GM12874 (cell line): Measurements from ENCODE around the gene GPR142.

ENCODE experiments used
- CTCF ChIP-seq: IDR thresholded peaks from 2 replicates; pipeline ENCODE4 v1.5.1; 2011; ENCODE audit warnings: low read depth, mild to moderate bottlenecking, control low read depth, low read length, moderate library complexity; ENCODE audit not compliant: insufficient read depth

The GPR142 gene

GRCh38 chr17:74371653-74372147 is 4.4 kb downstream of the GPR142 start:
- no peak for TF ChIP-seq CTCF

GRCh38 chr17:74372426-74372825 is 5.1 kb downstream of the GPR142 start:
- no peak for TF ChIP-seq CTCF

- TF ChIP-seq CTCF = no peak
Measured at GRCh38 chr17:74373838-74374606, 6.7 kb downstream of the GPR142 start.

- no peak for TF ChIP-seq CTCF
Measured at GRCh38 chr17:74374858-74375257, 7.6 kb downstream of the GPR142 start.

GRCh38 chr17:74379495-74380085 is 12.3 kb downstream of the GPR142 start:
- peak; percentile 93 for TF ChIP-seq CTCF

GRCh38 chr17:74380086-74380958 is 13.0 kb downstream of the GPR142 start:
- TF ChIP-seq CTCF = no peak
